GM18508 (cell line): ENCODE measurements around the gene ZIK1.

Experiments used
- ATAC-seq: cut with Tn5 transposase; IDR thresholded peaks from one replicate; pipeline ENCODE4 v1.9.1; 2021; ENCODE audit warnings: moderate number of reproducible peaks; ENCODE audit not compliant: insufficient read depth, unreplicated experiment

The ZIK1 gene

DNA sequence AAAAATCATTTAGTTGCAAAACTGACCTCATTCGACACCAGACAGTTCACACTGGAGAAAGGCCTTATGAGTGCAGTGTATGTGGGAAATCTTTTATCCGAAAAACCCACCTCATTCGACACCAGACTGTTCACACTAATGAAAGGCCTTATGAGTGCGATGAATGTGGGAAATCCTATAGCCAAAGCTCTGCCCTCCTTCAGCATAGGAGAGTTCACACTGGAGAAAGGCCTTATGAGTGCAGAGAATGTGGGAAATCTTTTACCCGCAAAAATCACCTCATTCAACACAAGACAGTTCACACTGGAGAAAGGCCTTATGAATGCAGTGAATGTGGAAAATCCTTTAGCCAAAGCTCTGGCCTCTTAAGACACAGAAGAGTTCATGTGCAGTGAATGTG lies 23.0 kb downstream of the ZIK1 start:
- no peak for ATAC-seq

DNA sequence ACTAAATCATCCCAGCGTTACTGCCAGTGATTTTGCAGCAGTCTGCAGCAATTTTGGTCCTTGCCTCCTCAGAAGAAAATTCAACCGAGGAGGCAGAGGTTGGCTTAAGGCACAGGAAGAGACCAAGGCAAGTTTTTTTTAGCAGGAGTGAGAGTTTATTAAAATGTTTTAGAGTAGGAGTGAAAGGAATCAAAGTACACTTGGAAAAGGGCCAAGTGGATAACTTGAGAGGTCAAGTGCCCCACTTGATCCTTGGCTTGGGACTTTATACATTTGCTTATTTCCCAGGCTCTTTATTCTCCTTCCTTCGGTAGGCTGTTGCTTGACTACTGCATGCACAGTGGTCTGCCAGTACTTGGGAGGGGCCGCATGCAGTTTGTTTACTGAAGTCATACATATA lies 27.2 kb downstream of the ZIK1 start:
- no peak for ATAC-seq

DNA sequence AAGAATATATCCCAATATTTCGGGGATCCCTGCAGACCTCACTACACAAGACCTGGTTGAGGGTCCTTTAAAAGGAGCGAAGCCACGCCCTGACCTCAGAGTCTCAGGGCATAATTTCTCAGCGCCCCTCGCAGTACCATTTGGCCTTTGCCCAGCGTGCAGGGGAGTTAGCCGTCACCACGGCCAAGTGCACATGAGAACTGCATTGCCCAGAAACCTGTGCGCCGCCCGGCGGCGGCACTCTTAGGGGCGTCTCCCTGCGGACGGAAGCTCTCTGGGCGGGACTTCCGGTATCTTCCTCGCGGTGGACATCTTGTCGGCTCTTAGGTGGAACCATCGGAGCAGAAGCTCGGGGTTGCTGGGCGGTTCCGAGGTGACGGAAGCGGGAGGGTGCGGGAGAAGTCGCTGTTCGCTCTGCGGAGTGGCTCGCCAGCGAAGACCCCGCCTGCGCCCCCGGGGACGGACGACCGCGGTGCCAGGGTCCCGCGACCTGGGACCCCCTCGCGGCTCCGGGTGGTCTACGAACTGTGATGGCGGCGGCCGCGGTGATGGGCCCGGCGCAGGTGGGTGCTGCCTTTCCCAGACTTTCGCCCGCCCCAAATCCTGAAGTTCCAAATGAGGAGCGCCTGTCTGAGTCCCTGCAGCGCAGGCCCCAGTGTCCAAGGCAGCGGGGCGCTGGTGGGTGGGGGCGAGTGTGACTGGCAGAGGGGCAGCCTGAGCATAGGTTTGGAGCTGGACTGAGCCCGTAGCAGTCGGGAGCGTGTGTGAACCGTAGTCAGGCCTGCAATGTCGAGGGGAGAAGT lies 30.2 kb downstream of the ZIK1 start, which contains the start of gene ZNF134:
ZNF134 (plus strand) TSS at position 302 of the 803 bp plus-strand sequence. CDS start 5,227 bp downstream, outside the sequence.
- peak; percentile 89 for ATAC-seq

DNA sequence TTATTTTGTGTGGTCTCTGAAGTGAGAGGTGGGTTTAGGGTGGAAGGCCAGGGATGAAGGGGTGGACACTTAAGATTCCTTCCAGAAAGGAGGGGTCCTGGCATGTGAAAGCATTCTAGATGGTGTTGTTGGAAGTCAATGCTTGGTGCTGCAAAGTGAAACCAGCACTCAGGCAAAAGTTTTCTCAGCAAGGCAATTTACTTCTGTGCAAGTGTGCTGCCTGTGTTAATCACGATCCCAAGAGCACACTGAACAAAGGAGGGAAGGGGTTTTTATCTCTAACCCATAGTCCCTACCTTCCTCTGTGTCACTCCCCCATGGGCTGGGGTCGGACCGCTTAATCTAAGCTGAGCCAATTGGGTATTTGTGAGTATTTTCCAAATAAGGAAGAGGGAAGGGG lies 31.4 kb downstream of the ZIK1 start:
- no peak for ATAC-seq

DNA sequence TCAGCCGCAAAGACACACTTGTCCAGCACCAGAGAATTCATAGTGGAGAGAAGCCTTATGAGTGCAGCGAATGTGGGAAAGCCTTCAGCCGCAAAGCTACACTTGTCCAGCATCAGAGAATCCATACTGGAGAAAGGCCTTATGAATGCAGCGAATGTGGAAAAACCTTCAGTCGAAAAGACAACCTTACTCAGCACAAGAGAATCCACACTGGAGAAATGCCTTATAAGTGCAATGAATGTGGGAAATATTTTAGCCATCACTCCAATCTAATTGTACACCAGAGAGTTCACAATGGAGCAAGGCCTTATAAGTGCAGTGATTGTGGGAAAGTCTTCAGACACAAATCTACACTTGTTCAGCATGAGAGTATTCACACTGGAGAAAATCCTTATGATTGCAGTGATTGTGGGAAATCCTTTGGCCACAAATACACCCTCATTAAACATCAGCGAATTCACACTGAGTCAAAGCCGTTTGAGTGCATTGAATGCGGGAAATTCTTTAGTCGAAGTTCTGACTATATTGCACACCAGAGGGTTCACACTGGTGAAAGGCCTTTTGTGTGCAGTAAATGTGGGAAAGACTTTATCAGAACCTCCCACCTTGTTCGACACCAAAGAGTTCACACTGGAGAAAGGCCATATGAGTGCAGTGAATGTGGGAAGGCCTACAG lies 36.9 kb downstream of the ZIK1 start:
- no peak for ATAC-seq

DNA sequence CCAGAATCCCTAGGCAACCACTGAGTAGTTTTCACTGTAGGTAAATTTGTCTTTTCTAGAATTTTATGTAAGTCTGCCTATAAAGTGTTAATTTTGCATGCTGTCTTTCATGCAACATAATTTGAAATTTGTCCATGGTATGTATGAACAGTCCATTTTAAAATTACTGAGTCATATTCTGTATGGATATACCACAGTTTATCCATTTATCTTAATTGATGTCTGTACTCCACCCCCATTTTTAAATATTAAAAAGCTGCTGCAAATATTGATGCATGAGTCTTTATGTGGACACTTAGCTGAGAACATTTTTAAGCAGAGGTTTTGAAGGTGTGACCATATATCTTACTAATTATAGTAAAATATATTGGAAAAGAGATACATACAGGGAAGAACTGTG lies 39.1 kb downstream of the ZIK1 start:
- no peak for ATAC-seq

DNA sequence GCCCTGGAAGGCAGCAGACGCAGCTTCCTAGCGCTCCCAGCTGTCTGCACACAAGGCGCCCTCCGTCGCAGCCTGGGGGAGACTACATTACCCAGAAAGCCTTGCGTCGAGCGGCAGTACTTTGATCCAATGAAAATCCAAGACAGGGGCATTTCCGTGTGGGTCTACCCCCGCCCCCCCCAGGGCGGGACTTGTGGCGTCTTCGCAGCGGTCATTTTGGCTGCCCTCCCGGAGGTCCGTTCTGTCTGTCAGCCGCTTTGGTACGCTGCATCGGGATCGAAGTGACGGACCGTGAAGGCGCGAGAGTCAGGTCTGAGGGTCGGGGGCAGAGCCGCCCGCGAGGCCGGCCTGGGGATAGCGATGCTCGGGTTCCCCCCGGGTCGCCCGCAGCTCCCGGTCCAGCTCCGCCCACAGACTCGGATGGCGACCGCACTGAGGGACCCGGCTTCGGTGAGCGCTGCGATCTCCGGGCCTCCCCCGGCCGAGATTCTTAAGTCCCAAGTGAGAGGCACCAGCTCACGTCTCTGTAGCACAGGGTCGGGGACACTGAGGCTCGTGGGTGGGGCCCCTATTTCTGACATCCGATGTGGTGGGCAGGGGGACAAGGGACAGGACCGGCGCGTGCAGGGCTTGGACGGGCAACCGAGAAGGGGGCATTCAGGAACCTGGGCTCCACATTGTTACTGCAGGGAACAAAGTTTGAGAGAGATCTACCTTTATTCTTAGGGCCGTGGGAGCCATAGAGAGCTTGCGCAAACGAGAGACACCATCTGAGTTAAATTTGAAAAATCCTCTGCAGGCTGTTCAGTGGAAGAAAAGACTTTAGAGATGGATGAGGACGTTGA lies 49.3 kb downstream of the ZIK1 start, which contains the start of gene ZNF211:
ZNF211 (plus strand) TSS at position 182 of the 845 bp plus-strand sequence; CDS start at position 361, 179 bp downstream.
- ATAC-seq: peak; percentile 83

DNA sequence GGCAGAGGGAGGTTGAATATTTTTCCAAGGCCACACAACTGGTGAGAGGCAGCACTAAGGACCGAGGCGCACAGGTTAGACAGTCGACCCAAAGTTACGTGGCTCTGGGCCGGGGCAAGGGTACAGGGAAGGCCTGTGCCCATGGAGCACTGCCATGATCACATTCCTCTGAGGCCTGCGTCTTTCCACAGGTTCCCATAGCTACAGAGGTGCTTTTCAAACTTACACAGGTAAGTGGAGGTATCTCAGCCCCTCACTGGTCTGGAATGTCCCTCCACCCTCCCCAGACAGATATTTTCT lies 49.8 kb downstream of the ZIK1 start:
- no peak for ATAC-seq

DNA sequence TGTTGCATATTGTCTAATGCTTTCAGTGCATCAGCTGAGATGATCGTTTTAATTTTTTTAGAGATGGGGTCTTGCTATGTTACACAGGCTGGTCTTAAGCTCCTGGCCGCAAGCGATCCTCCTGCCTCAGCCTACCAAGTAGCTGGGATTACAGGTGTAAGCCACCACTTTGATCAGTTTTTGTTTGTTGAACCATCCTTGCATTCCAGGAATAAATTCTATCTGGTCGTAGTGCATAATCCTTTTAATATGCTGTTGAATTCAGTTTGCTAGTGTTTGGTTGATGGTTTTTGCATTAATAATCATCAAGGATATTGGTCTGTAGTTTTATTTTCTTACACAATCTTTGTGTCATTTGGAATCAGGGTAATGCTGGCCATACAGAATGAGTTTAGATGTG lies 53.4 kb downstream of the ZIK1 start:
- no peak for ATAC-seq

DNA sequence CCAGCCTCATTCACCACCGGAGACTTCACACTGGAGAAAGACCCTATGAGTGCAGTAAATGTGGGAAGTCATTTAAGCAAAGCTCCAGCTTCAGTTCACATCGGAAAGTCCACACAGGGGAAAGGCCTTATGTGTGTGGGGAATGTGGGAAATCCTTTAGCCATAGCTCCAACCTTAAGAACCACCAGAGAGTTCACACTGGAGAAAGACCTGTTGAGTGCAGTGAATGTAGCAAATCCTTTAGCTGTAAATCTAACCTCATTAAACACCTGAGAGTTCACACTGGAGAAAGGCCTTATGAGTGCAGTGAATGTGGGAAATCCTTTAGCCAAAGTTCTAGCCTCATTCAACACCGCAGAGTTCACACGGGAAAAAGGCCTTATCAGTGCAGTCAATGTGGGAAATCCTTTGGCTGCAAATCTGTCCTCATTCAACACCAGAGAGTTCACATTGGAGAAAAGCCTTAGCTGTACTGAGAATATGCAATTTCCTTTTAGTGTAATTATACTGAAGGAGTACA lies 57.8 kb downstream of the ZIK1 start:
- no peak for ATAC-seq

DNA sequence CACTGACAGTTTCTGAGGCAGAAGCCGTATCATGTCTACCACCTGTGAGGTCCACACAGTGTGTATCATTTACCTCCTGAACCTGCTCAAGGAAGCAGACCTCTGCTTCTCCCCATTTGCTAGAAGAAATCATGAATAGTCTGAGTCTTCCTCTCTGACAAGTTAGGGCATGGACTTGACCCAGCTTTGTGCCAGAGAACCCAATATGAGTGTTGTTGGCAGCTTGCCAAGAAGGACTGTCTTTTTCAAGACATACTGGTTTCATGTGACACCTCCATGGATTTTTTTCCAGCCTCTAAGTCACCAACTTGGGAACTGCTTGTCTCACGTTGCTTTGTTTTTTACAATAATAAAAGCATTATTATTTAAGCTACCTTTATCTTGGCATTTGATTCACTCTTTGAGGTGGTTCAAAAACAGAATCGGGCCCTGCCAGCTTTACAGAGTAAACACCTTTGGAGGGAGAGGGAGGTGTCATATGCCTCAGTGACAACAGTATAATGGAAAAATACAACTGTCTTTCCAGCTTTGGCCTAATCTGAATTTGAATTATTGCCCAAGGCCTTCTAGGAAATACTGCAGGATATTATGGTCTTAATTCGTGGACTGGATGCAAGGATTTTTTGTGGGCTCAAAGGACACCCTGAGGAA lies 58.6 kb downstream of the ZIK1 start:
- ATAC-seq: no peak
